ENCODE measurements around the gene AFF1. TPM values are rescaled to one million over a fixed set of nuclear protein-coding genes. Genes with fewer than 3 reads are reported as not detected.

The AFF1 gene
- polyA plus RNA-seq, 1 donor (not counting 4 experiments of a cell fraction or from before 2014, with no cell fraction given) = 14.4 TPM

DNA sequence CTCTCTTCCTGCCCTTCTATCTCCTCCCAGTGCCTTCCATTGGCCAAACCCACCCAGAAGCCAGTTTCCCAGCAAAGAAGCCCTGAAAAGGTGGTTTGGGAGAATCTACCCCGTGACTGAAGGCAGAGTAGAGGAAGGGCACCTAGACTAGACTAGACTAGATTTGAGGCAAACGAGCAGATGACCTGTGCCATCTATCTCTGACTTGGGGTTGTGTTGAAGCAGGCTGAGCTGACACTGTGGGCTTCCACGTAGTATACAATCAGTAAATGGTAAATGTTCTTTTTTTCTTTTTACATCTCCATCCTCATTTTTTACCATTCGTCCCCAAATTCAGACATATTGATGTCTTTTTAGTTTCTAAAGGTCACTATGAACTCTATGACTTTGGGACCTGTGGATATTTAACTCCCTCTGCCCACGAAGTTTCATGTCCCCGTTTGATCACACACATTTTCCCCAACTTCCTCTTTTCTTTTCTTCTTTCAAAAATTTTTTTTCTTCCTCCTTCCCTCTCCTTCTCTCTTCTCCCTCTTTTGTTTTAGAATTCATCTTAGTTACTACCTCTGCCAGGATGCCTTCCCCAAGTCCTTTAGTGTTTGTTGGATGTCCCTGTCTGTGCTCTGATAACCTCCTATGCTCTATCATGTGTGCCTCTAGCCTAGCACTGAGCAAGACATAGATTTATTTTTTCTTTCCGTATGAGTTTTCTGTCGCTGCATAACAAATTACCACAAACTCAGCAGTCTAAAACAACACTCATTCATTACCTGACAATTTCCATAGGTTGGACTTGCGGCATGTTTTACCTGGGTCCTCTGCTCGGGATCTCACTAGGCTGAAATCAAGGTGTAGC, 6.2 kb upstream of the AFF1 start:
- no peak for TF ChIP-seq CTCF (optimal IDR thresholded peaks at IDR 0.05 in 1 of 3, IDR thresholded peaks at IDR 0.05 in 1 of 3, conservative IDR thresholded peaks at IDR 0.05 in 1 of 3; ENCODE audit: extremely low read depth in 1 of 3, insufficient read depth in 2 of 3, low read length in 3 of 3)
- TF ChIP-seq EZH2 (IDR thresholded peaks at IDR 0.05; ENCODE audit: low read length) = no peak
- Histone ChIP-seq H3K4me1 (ENCODE audit: control insufficient read depth, extremely low read depth, insufficient read depth, low read length) (peaks cover 32% of the 10 kb centered on the region), H3K9me1 (ENCODE audit: control insufficient read depth, extremely low read depth, insufficient read depth, low read length) (no peaks in the 10 kb centered on the region), H3K9ac (ENCODE audit: control insufficient read depth, extremely low read depth, insufficient read depth, low read length) (peak overlapping the region; percentile 69), H2AFZ (ENCODE audit: control insufficient read depth, low read length) (peak overlapping the region; percentile 16), H3K79me2 (ENCODE audit: control insufficient read depth, insufficient read depth, low read length) (no peaks in the 10 kb centered on the region), H3K27me3 (ENCODE audit: control insufficient read depth, extremely low read depth, insufficient read depth, low read length) (no peaks in the 10 kb centered on the region), H3K4me2 (ENCODE audit: control insufficient read depth, extremely low read depth, insufficient read depth, low read depth, low read length) (peak overlapping the region; percentile 65), H3K36me3 (ENCODE audit: control insufficient read depth in 2 of 2, extremely low read depth in 1 of 2, insufficient read depth in 2 of 2, low read length in 2 of 2) (peaks cover 0 to 2% of the 10 kb centered on the region in 2 experiments), H3K9me3 (ENCODE audit: control insufficient read depth, low read depth, low read length) (no peaks in the 10 kb centered on the region), H3K27ac (ENCODE audit: control insufficient read depth, insufficient read depth, low read length) (peak overlapping the region; percentile 90), H3K4me3 (ENCODE audit: control insufficient read depth in 2 of 3, extremely low read depth in 1 of 3, insufficient read depth in 2 of 3, low read depth in 1 of 3, low read length in 3 of 3) (no peak overlapping the region), H4K20me1 (ENCODE audit: control insufficient read depth, extremely low read depth, insufficient read depth, low read length) (no peaks in the 10 kb centered on the region)
- DNase-seq (ENCODE audit: low read depth, low spot score) (no peak), FAIRE-seq (no peak)
- dilution Hi-C loops (cut with MboI; ENCODE audit: extremely low pct_ligation_motif_present, low sequenced_read_pairs) = no loop called here

DNA sequence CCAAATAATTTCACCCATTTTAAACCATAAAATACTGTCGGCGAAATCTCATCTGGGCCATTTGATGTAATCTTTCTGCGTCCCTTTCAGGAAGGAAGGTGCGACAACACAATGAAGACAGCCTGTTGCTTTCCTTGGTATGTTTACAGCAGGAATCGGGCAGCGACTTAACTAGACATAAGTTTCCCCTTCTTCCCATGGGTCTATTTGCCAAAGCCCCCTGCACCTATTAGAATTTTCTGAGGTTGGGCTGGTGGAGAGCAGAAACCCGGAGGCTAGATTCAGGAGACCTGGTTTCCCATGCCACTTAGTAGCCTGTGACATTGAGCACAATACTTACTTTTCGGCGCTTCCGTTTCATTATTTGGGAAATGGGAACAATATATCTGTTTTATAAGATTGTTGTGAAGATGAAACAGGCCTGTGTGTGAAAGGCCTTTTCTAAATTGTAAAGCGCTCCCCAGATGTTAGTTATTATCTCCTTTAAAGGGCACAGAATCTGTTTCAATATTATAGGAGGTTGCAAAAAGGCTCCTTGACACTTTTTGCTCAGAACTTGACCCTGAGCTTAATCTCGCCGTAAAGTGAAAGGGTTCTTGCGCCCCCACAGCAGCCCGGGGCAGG, 552 bp upstream of the AFF1 start:
- Histone ChIP-seq H3K9me3 (ENCODE audit: control insufficient read depth, low read depth, low read length) (no peaks in the 10 kb centered on the region), H3K4me3 (ENCODE audit: control insufficient read depth in 2 of 3, extremely low read depth in 1 of 3, insufficient read depth in 2 of 3, low read depth in 1 of 3, low read length in 3 of 3) (peak overlapping the region; percentile 64 to 95 (median 65)), H3K9ac (ENCODE audit: control insufficient read depth, extremely low read depth, insufficient read depth, low read length) (peak overlapping the region; percentile 96), H3K9me1 (ENCODE audit: control insufficient read depth, extremely low read depth, insufficient read depth, low read length) (no peaks in the 10 kb centered on the region), H3K36me3 (ENCODE audit: control insufficient read depth in 2 of 2, extremely low read depth in 1 of 2, insufficient read depth in 2 of 2, low read length in 2 of 2) (peaks cover 0 to 2% of the 10 kb centered on the region in 2 experiments), H3K27me3 (ENCODE audit: control insufficient read depth, extremely low read depth, insufficient read depth, low read length) (no peaks in the 10 kb centered on the region), H3K79me2 (ENCODE audit: control insufficient read depth, insufficient read depth, low read length) (peaks cover 25% of the 10 kb centered on the region), H3K4me1 (ENCODE audit: control insufficient read depth, extremely low read depth, insufficient read depth, low read length) (peaks cover 12% of the 10 kb centered on the region), H2AFZ (ENCODE audit: control insufficient read depth, low read length) (peak overlapping the region; percentile 72), H3K4me2 (ENCODE audit: control insufficient read depth, extremely low read depth, insufficient read depth, low read depth, low read length) (peak overlapping the region; percentile 91), H4K20me1 (ENCODE audit: control insufficient read depth, extremely low read depth, insufficient read depth, low read length) (no peaks in the 10 kb centered on the region), H3K27ac (ENCODE audit: control insufficient read depth, insufficient read depth, low read length) (peak overlapping the region; percentile 80)
- dilution Hi-C loops (cut with MboI; ENCODE audit: extremely low pct_ligation_motif_present, low sequenced_read_pairs) = no loop called here
- TF ChIP-seq EZH2 (IDR thresholded peaks at IDR 0.05; ENCODE audit: low read length) = no peak
- no peak for TF ChIP-seq CTCF (optimal IDR thresholded peaks at IDR 0.05 in 1 of 3, IDR thresholded peaks at IDR 0.05 in 1 of 3, conservative IDR thresholded peaks at IDR 0.05 in 1 of 3; ENCODE audit: extremely low read depth in 1 of 3, insufficient read depth in 2 of 3, low read length in 3 of 3)
- DNase-seq (ENCODE audit: low read depth, low spot score) (no peak), FAIRE-seq (peak; percentile 67)

Measured in keratinocyte (primary cell).